Stimulated activated CD8-positive, alpha-beta memory T cell treated with anti-CD3 and anti-CD28 coated beads, Interleukin-12 subunit alpha, Interleukin-12 subunit beta, amount 100 ng/mL, for 24 hours (primary cell): Measurements from ENCODE around the gene RASL12.
"Not testable (repeated sequence)": the region's sequence is repeated elsewhere in the genome, so short reads cannot be mapped to it uniquely, and the experiment has no call there.

ENCODE experiments used
- DNase-seq: peaks from one replicate; pipeline ENCODE4 v3.0.0-alpha.2; 2020; ENCODE audit errors: extremely low read depth

The RASL12 gene

GRCh38 chr15:65056106-65056505 is 11.7 kb downstream of the RASL12 start:
- no peak for DNase-seq

GRCh38 chr15:65055201-65055870 is 12.5 kb downstream of the RASL12 start:
- no peak for DNase-seq

- DNase-seq: no peak
Observed at GRCh38 chr15:65054333-65055200, 13.2 kb downstream of the RASL12 start.

GRCh38 chr15:65052956-65053355 is 14.8 kb downstream of the RASL12 start:
- no peak for DNase-seq

GRCh38 chr15:65051266-65051665 is 16.5 kb downstream of the RASL12 start:
- DNase-seq: no peak

GRCh38 chr15:65050270-65050669 is 17.5 kb downstream of the RASL12 start:
- DNase-seq: no peak

GRCh38 chr15:65049418-65049840 is 18.4 kb downstream of the RASL12 start:
- DNase-seq: peak; percentile 77

- DNase-seq: no peak
Observed at GRCh38 chr15:65048241-65048640, 19.6 kb downstream of the RASL12 start.

GRCh38 chr15:65044724-65045481 is 22.9 kb downstream of the RASL12 start, which contains the start of gene SLC51B:
Gene SLC51B, plus strand, starts transcription at chr15:65045387. Its CDS starts 4,618 bp downstream, at chr15:65050005.
- no peak for DNase-seq

- not testable (repeated sequence) for DNase-seq
Observed at GRCh38 chr15:65044218-65044617, 23.6 kb downstream of the RASL12 start.

- no peak for DNase-seq
Observed at GRCh38 chr15:65042776-65043327, 24.9 kb downstream of the RASL12 start.

- DNase-seq: no peak
Observed at GRCh38 chr15:65041787-65042186, 26.0 kb downstream of the RASL12 start.

- DNase-seq: no peak
Observed at GRCh38 chr15:65040461-65040860, 27.3 kb downstream of the RASL12 start.

- DNase-seq: no peak
Observed at GRCh38 chr15:65038836-65039235, 29.0 kb downstream of the RASL12 start.

GRCh38 chr15:65038428-65038827 is 29.4 kb downstream of the RASL12 start:
- no peak for DNase-seq

- no peak for DNase-seq
Observed at GRCh38 chr15:65037309-65037708, 30.5 kb downstream of the RASL12 start.

- DNase-seq: no peak
Observed at GRCh38 chr15:65034719-65035118, 33.1 kb downstream of the RASL12 start.

GRCh38 chr15:65033659-65034269 is 34.0 kb downstream of the RASL12 start:
- DNase-seq: no peak

GRCh38 chr15:65032801-65033537 is 34.8 kb downstream of the RASL12 start:
- no peak for DNase-seq

GRCh38 chr15:65029736-65030208 is 38.0 kb downstream of the RASL12 start:
- DNase-seq: no peak
